Breast epithelium (tissue), 3 donors: ENCODE measurements around the gene ADGRV1.

Source experiments
- POLR2A ChIP-seq: fragments of 450-650 bp; IDR thresholded peaks from one replicate; pipeline ENCODE4 v1.6.1; 2016; ENCODE audit warnings: antibody characterized with exemption, mild to moderate bottlenecking, moderate library complexity
- POLR2AphosphoS5 ChIP-seq, 3 donors: sonication (generic); formaldehyde crosslinking; IDR thresholded peaks; one replicate each; pipeline ENCODE4 v1.6.1; 2017; ENCODE audit warnings: antibody characterized with exemption in 3 of 3
- TF ChIP-seq, protein P1 (sequence below), 3 donors: fragments of 450-650 bp; IDR thresholded peaks; one replicate each; pipeline ENCODE4 v1.5.1; 2016 to 2017; ENCODE audit warnings: antibody characterized with exemption in 3 of 3, mild to moderate bottlenecking in 3 of 3, moderate library complexity in 3 of 3

- TF ChIP-seq POLR2AphosphoS5 (IDR thresholded peaks at IDR 0.05) (no peak), POLR2A (no peak)
- TF ChIP-seq, protein P1, sequence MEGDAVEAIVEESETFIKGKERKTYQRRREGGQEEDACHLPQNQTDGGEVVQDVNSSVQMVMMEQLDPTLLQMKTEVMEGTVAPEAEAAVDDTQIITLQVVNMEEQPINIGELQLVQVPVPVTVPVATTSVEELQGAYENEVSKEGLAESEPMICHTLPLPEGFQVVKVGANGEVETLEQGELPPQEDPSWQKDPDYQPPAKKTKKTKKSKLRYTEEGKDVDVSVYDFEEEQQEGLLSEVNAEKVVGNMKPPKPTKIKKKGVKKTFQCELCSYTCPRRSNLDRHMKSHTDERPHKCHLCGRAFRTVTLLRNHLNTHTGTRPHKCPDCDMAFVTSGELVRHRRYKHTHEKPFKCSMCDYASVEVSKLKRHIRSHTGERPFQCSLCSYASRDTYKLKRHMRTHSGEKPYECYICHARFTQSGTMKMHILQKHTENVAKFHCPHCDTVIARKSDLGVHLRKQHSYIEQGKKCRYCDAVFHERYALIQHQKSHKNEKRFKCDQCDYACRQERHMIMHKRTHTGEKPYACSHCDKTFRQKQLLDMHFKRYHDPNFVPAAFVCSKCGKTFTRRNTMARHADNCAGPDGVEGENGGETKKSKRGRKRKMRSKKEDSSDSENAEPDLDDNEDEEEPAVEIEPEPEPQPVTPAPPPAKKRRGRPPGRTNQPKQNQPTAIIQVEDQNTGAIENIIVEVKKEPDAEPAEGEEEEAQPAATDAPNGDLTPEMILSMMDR (IDR thresholded peaks at IDR 0.05): no peak
Measured at GRCh38 chr5:91125916-91126315, 567.3 kb downstream of the ADGRV1 start.
